GM04503 (cell line): Measurements from ENCODE around the gene SPPL2A.

Experiments
- DNase-seq: peaks from one replicate; pipeline ENCODE4 v3.0.0-alpha.2; 2012; ENCODE audit warnings: low read depth

SPPL2A gene

GRCh38 chr15:50686469-50687301 lies 78.8 kb downstream of the SPPL2A start, which contains the start of gene TRPM7:
TSS of gene TRPM7 (minus strand) at chr15:50686797. CDS start at chr15:50686533, 264 bp downstream.
- peak; percentile 61 for DNase-seq

DNA sequence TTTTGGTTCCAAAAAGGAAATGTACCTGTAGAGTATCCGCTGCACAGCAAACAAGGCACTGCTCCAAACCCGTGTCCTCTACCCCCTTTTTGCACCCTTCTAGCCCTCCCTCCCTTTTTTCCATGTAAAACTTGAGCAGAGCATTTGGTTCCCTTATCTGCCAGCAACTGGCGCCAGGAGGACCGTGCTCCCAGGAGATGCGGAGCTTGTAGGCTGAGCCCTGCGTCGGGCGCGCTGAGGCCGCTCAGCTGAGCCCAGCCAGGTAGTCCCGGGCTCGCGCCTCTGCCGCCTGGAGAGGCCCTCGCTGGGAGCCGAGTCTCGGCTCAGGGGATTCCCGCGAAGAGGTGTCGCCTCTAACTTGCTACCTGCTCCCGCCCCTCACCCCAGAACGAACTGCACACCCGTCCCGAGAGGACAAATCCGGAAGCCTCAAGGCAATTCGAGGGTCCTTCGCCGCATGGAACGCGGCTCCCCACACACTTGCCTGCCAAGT lies 79.5 kb downstream of the SPPL2A start:
- DNase-seq: no peak

GRCh38 chr15:50685191-50685975 lies 80.1 kb downstream of the SPPL2A start:
- no peak for DNase-seq

DNA sequence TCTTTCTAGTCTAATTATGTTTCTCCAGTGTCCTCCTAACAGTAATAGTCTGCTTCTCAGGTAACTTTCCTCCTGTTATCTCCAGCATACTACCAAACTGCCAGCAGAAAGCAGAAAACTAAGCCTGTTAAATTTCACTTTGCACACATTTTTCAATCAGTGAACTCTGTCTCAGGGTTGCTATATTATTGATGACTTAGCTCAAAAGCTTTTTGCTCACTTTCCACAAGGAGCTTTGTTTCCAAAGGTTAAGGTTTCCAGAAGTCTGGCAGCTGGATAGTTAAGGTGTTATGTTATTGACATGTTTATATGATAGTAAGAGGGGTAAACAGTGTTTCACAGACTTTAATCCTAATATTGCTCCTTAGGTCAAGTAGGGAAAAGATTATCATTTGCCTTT lies 84.0 kb downstream of the SPPL2A start:
- no peak for DNase-seq

DNA sequence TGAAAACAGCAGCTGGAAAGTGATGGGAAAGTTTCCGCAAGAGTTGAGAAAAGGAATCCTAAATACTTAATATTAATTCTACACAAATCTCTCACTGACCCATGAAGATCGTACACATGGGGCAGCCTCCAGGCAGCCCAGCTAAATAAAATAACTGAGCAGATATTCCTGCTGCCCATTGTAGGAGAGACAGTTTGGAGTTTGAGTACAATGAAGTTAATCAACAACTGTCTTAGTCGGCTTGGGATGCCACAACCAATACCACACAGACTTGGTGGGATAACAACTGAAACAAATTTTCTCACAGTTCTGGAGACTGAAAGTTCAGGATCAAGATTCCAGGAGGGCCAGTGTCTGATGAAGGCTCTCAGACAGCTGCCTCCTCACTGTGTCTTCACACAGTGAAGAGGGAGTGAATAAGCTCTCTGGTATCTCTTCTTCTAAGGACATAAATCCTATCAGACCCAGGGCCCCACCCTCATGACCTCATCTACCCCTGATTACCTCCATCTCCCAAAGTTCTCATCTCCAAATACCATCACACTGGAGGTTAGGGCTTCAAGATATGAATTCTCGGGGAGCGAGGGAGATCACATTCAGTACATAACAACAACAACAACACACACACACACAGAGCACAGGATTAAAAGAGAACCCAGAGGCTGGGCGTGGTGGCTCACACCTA lies 88.6 kb downstream of the SPPL2A start:
- peak; percentile 60 for DNase-seq

DNA sequence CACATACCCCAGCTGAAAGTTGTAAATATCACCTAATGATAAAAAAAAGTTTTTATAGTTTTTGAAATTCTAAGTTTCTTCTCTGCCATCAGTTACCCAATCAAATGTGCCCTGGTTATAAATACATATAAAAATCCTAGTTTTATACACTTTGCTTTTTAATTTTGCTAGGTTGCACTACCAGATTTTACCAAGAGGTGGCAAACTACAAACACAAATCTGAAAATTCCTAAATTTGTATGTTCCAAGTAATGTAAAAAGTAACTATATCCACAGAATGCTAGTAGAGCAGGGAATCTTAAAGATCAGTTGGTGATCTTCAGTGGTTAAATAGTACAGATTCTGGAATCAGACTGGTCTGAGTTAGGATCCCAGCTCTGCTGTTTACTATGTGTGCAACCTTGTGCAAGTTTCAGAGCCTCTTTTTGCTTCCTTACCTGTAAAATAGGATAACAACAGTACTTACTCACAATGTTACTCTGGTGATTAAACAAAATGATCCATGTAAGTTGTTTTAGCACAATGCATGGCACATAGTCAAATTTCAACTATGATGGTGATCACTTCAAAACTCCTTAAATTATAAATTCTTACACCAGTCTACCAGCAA lies 89.9 kb downstream of the SPPL2A start:
- DNase-seq: peak; percentile 13

DNA sequence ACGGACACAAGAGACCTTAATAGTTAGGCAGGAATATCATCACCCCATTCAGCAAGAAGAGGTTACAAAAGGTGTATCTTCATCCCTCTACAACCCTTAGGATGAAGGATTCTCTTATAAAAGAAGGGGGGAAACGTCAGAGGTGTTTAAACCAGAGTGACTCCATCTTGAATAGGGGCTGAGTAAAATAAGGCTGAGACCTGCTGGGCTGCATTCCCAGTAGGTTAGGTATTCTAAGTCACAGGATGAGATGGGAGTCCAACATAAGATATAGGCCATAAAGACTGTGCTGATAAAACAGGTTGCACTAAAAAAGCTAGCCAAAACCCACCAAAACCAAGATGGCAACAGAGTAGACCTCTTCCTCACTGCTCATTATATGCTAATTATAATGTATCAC lies 95.4 kb downstream of the SPPL2A start:
- DNase-seq: no peak

DNA sequence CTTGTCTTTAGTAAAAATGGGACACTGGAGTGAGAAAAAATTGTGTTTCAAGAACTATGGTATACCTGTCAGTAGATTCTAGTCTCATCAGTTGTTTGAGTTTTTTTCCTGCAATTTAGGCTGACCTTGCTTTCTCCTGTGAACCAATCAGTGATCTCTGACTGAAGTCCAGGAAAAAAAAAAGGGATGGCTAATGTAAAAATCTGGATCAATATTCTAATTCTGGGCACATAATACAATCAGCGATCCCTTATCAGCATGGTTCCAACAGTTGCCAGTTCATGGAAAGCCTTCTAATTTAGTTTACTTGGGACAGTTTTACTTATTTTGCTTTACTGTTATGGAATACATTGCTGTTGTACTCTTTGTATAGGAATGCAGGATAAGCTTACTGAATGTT lies 95.9 kb downstream of the SPPL2A start:
- DNase-seq: no peak

DNA sequence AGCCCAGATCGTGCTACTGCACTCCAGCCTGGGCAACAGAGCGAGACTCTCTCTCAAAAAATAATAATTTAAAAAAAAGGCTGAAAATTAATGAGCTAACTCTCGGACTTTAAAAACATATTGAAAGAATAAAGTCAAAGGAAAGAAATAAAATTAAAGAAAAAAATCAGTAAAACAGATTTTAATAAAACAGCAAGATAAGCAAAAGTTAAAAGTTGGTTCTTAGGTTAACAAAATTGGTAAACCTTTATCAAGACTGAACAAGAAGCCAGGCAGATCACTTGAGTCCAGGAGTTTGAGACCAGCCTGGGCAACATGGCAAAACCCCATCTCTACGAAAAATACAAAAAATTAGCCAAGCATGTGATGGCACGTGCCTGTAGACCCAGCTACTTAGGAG lies 99.6 kb downstream of the SPPL2A start:
- DNase-seq: no peak

DNA sequence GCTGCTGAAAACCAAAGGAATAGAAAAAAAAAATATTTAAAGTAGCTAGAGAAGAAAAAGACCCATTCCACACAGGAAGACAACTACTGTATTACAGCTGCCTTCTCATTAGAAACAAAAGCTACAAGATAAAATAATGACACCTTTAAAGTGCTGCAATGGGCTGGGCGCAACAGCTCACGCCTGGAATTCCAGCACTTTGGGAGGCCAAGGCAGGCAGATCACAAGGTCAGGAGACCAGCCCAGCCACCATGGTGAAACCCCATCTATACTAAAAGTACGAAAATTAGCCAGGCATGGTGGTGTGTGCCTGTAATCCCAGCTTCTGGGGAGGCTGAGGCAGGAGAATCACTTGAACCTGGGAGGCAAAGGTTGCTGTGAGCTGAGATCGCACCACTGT lies 110.0 kb downstream of the SPPL2A start:
- DNase-seq: no peak

- DNase-seq: no peak
Measured at GRCh38 chr15:50653156-50653743, 112.3 kb downstream of the SPPL2A start.

DNA sequence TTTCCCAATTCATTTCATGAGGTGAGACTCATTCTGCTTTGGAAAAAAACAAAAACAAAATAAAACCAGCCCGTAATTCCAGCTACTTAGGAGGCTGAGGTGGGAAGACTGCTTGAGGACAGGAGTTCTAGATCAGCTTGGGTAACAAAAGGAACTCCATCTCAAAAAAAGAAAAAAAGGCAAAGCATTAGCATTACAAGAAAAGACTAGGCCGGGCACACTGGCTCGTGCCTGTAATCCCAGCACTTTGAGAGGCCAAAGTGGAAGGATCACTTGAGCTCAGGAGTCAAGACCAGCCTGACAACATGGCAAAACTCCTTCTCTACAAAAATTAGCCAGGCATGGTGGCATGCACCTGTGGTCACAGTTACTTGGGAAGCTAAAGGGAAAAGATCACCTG lies 112.8 kb downstream of the SPPL2A start:
- no peak for DNase-seq
